Measurements from ENCODE around the gene IGSF9.

IGSF9 gene

GRCh38 chr1:159898527-159898926 is 46.9 kb downstream of the IGSF9 start:
- no peak for DNase-seq (ENCODE audit: low read depth in 3 of 3)

GRCh38 chr1:159897962-159898361 is 47.5 kb downstream of the IGSF9 start:
- no peak for DNase-seq (ENCODE audit: low read depth in 3 of 3)

GRCh38 chr1:159896546-159896930 is 48.9 kb downstream of the IGSF9 start:
- no peak for DNase-seq (ENCODE audit: low read depth in 3 of 3)

GRCh38 chr1:159895836-159896545 is 49.4 kb downstream of the IGSF9 start:
- no peak for DNase-seq (ENCODE audit: low read depth in 3 of 3)

- DNase-seq (ENCODE audit: low read depth in 3 of 3) = no peak
Observed at GRCh38 chr1:159895286-159895685, 50.1 kb downstream of the IGSF9 start.

GRCh38 chr1:159892944-159893343 is 52.5 kb downstream of the IGSF9 start:
- no peak for DNase-seq (ENCODE audit: low read depth in 3 of 3)

GRCh38 chr1:159891275-159892157 is 53.9 kb downstream of the IGSF9 start:
- DNase-seq (ENCODE audit: low read depth in 3 of 3) = peak; percentile 45 to 69 (median 67)

- DNase-seq (ENCODE audit: low read depth in 3 of 3) = no peak
Observed at GRCh38 chr1:159890390-159890789, 55.0 kb downstream of the IGSF9 start.

GRCh38 chr1:159889821-159890252 is 55.6 kb downstream of the IGSF9 start:
- DNase-seq (ENCODE audit: low read depth in 3 of 3) = no peak

GRCh38 chr1:159889202-159889601 is 56.2 kb downstream of the IGSF9 start:
- DNase-seq (ENCODE audit: low read depth in 3 of 3) = no peak

- no peak for DNase-seq (ENCODE audit: low read depth in 3 of 3)
Observed at GRCh38 chr1:159884296-159884695, 61.1 kb downstream of the IGSF9 start.

- DNase-seq (ENCODE audit: low read depth in 3 of 3) = no peak
Observed at GRCh38 chr1:159883134-159883533, 62.3 kb downstream of the IGSF9 start.

GRCh38 chr1:159882527-159882862 is 62.9 kb downstream of the IGSF9 start:
- DNase-seq (ENCODE audit: low read depth in 3 of 3) = no peak

- peak in 1 of 3 experiments; percentile 21 for DNase-seq (ENCODE audit: low read depth in 3 of 3)
Observed at GRCh38 chr1:159881622-159882526, 63.5 kb downstream of the IGSF9 start.

GRCh38 chr1:159880430-159880829 is 65.0 kb downstream of the IGSF9 start:
- no peak for DNase-seq (ENCODE audit: low read depth in 3 of 3)

GRCh38 chr1:159879977-159880376 is 65.4 kb downstream of the IGSF9 start:
- no peak for DNase-seq (ENCODE audit: low read depth in 3 of 3)

- no peak for DNase-seq (ENCODE audit: low read depth in 3 of 3)
Observed at GRCh38 chr1:159879136-159879535, 66.3 kb downstream of the IGSF9 start.

- DNase-seq (ENCODE audit: low read depth in 3 of 3) = no peak
Observed at GRCh38 chr1:159877695-159878444, 67.5 kb downstream of the IGSF9 start.
